IMR-90 (cell line): Measurements from ENCODE around the gene LY6G6D. TPM values are rescaled to one million over a fixed set of nuclear protein-coding genes. Genes with fewer than 3 reads are reported as not detected.
A peak's percentile ranks its signal among the peaks of the same experiment; 100 is the strongest.

Experiments
- ATAC-seq: fragments of 200-7000 bp; cut with Tn5 transposase; 2 replicates; pipeline ENCODE4 v1.9.1; 2020; ENCODE audit warnings: low read depth, mild to moderate bottlenecking, moderate library complexity
- BruUV-seq: library from RNA; stranded (reverse); fragments of 400-500 nt; replicated peaks from 2 replicates; lab custom pipeline; 2021; lab: Mats Ljungman, UMichigan
- CTCF ChIA-PET: fragments of 300-600 bp; formaldehyde crosslinking; extraction: SDS; loops from one replicate; lab custom pipeline; 2021; ENCODE audit warnings: antibody characterized with exemption; lab: Yijun Ruan, JAX
- POLR2A ChIA-PET: fragments of 300-600 bp; sonication (Branson Sonifier 250); formaldehyde crosslinking; loops from one replicate; lab custom pipeline; 2022; ENCODE audit warnings: antibody characterized with exemption; ENCODE audit not compliant: unreplicated experiment; lab: Charles Lee
- DNase-seq: peaks from one replicate; pipeline ENCODE4 v3.0.0; 2013
- H2AFZ ChIP-seq: replicated peaks from 2 replicates; pipeline ENCODE3; 2013; ENCODE audit warnings: low read length, mild to moderate bottlenecking; ENCODE audit not compliant: poor library complexity
- H2AK5ac ChIP-seq: 2 replicates; pipeline ENCODE4 v1.6.1; 2013; ENCODE audit warnings: low read depth, low read length, inconsistent platforms
- H2AK9ac ChIP-seq: replicated peaks from 2 replicates; pipeline ENCODE3; 2013; ENCODE audit warnings: mild to moderate bottlenecking, low read depth, low read length, moderate library complexity; ENCODE audit not compliant: poor library complexity
- H2BK120ac ChIP-seq: 2 replicates; pipeline ENCODE4 v1.6.1; 2013; ENCODE audit warnings: low read depth, low read length, inconsistent platforms
- H2BK15ac ChIP-seq: 3 replicates; pipeline ENCODE4 v1.6.1; 2013; ENCODE audit warnings: low read depth, low read length, inconsistent platforms
- H2BK20ac ChIP-seq: 2 replicates; pipeline ENCODE4 v1.6.1; 2013; ENCODE audit warnings: low read depth, mild to moderate bottlenecking, inconsistent platforms, low read length, moderate library complexity
- H2BK5ac ChIP-seq: 2 replicates; pipeline ENCODE4 v1.6.1; 2013; ENCODE audit warnings: mild to moderate bottlenecking, low read depth, low read length, inconsistent platforms; ENCODE audit not compliant: poor library complexity, severe bottlenecking
- H3K14ac ChIP-seq: replicated peaks from 2 replicates; pipeline ENCODE4 v1.6.1; 2013; ENCODE audit warnings: low read depth, low read length, inconsistent platforms
- H3K18ac ChIP-seq: 2 replicates; pipeline ENCODE4 v1.6.1; 2013; ENCODE audit warnings: low read depth, low read length, control low read depth
- H3K23ac ChIP-seq: 2 replicates; pipeline ENCODE4 v1.6.1; 2013; ENCODE audit warnings: low read depth, low read length, inconsistent platforms
- H3K27ac ChIP-seq: 2 replicates; pipeline ENCODE4 v1.5.1; 2013; ENCODE audit warnings: mild to moderate bottlenecking, control low read depth, low read length; ENCODE audit not compliant: insufficient read depth
- H3K27me3 ChIP-seq: 2 replicates; pipeline ENCODE4 v1.6.1; 2013; ENCODE audit warnings: low read length; ENCODE audit not compliant: control insufficient read depth, insufficient read depth
- H3K36me3 ChIP-seq: 2 replicates; pipeline ENCODE4 v1.6.1; 2013; ENCODE audit warnings: low read length, mixed read lengths; ENCODE audit not compliant: control insufficient read depth, insufficient read depth
- H3K4ac ChIP-seq: 2 replicates; pipeline ENCODE4 v1.6.1; 2013; ENCODE audit warnings: low read depth, low read length, inconsistent platforms
- H3K4me1 ChIP-seq: 2 replicates; pipeline ENCODE4 v1.6.1; 2013; ENCODE audit warnings: low read length, mixed read lengths; ENCODE audit not compliant: control insufficient read depth, insufficient read depth
- H3K4me2 ChIP-seq: 2 replicates; pipeline ENCODE4 v1.6.1; 2013; ENCODE audit warnings: low read depth, mild to moderate bottlenecking, control low read depth, low read length, moderate library complexity
- H3K4me3 ChIP-seq: 2 replicates; pipeline ENCODE4 v1.5.1; 2013; ENCODE audit warnings: low read depth, mild to moderate bottlenecking, control low read depth, low read length, moderate library complexity; ENCODE audit not compliant: insufficient read depth
- H3K56ac ChIP-seq: 2 replicates; pipeline ENCODE4 v1.6.1; 2013; ENCODE audit warnings: low read length, inconsistent platforms; ENCODE audit not compliant: insufficient read depth; ENCODE audit errors: extremely low read depth
- H3K79me1 ChIP-seq, 2 experiments: 2 replicates each; pipeline ENCODE4 v1.6.1; 2013; ENCODE audit warnings: low read length in 2 of 2, inconsistent platforms in 1 of 2, low read depth in 1 of 2
- H3K9ac ChIP-seq: 2 replicates; pipeline ENCODE4 v1.6.1; 2013; ENCODE audit warnings: low read depth, low read length, control low read depth
- H3K9me1 ChIP-seq: 2 replicates; pipeline ENCODE4 v1.6.1; 2013; ENCODE audit warnings: low read length, inconsistent platforms; ENCODE audit not compliant: insufficient read depth
- H3K9me3 ChIP-seq: 2 replicates; pipeline ENCODE4 v1.6.1; 2013; ENCODE audit warnings: low read length; ENCODE audit not compliant: control insufficient read depth, insufficient read depth
- H4K20me1 ChIP-seq: 2 replicates; pipeline ENCODE4 v1.6.1; 2013; ENCODE audit warnings: low read length, inconsistent platforms; ENCODE audit not compliant: insufficient read depth
- H4K5ac ChIP-seq: 2 replicates; pipeline ENCODE4 v1.6.1; 2013; ENCODE audit warnings: mild to moderate bottlenecking, low read depth, low read length, control low read depth
- H4K8ac ChIP-seq, 2 experiments: 2 replicates each; pipeline ENCODE4 v1.6.1; 2013; ENCODE audit warnings: low read depth in 2 of 2, low read length in 2 of 2, control low read depth in 1 of 2, inconsistent platforms in 1 of 2
- H4K91ac ChIP-seq: 2 replicates; pipeline ENCODE4 v1.6.1; 2013; ENCODE audit warnings: low read depth, low read length, inconsistent platforms; ENCODE audit not compliant: insufficient read depth
- BHLHE40 ChIP-seq: fragments of 150-350 bp; IDR thresholded peaks from 2 replicates; pipeline ENCODE4 v1.6.1; 2016; ENCODE audit warnings: mild to moderate bottlenecking, low read depth, low read length
- CEBPB ChIP-seq: IDR thresholded peaks from 2 replicates; pipeline ENCODE4 v1.6.1; 2012; ENCODE audit warnings: low read depth, low read length, improper control_type of control experiment
- CHD1 ChIP-seq: IDR thresholded peaks from 2 replicates; pipeline ENCODE4 v1.6.1; 2012; ENCODE audit warnings: low read depth, low read length, improper control_type of control experiment
- CTCF ChIP-seq: conservative IDR thresholded peaks from 2 replicates; pipeline ENCODE4 v1.5.1; 2012; ENCODE audit warnings: mild to moderate bottlenecking, low read depth, low read length, improper control_type of control experiment
- FOS ChIP-seq: fragments of 150-350 bp; IDR thresholded peaks from 2 replicates; pipeline ENCODE4 v1.6.1; 2016; ENCODE audit warnings: low read depth, low read length
- MAFK ChIP-seq: IDR thresholded peaks from 2 replicates; pipeline ENCODE4 v1.6.1; 2012; ENCODE audit warnings: low read depth, low read length, improper control_type of control experiment
- MAZ ChIP-seq: IDR thresholded peaks from 2 replicates; pipeline ENCODE4 v1.6.1; 2012; ENCODE audit warnings: low read depth, mild to moderate bottlenecking, low read length, improper control_type of control experiment, moderate library complexity, borderline replicate concordance
- NFE2L2 ChIP-seq: fragments of 150-350 bp; IDR thresholded peaks from 2 replicates; pipeline ENCODE4 v1.6.1; 2016; ENCODE audit warnings: low read depth, mild to moderate bottlenecking, low read length
- RCOR1 ChIP-seq: IDR thresholded peaks from 2 replicates; pipeline ENCODE4 v1.6.1; 2012; ENCODE audit warnings: mild to moderate bottlenecking, low read length, improper control_type of control experiment; ENCODE audit not compliant: insufficient replicate concordance
- SMC3 ChIP-seq: fragments of 150-350 bp; IDR thresholded peaks from 2 replicates; pipeline ENCODE4 v1.6.1; 2016; ENCODE audit warnings: low read depth, mild to moderate bottlenecking, antibody characterized with exemption, low read length, moderate library complexity
- WGBS, 2 experiments: methylation state at CpG; one replicate each; pipeline versions ENCODE4 v1.1.5 to v1.1.7; 2013; ENCODE audit warnings: missing lambda C conversion rate in 2 of 2; ENCODE audit not compliant: insufficient read length in 1 of 2; ENCODE audit errors: extremely low coverage in 2 of 2; 5-methylcytosine and 5-hydroxymethylcytosine counted together
- dilution Hi-C: fragments of 300-500 bp; cut with HindIII; formaldehyde crosslinking; loops from one replicate; pipeline ENCODE4 v1.14.3; 2018; ENCODE audit warnings: low sequenced_read_pairs; ENCODE audit not compliant: unreplicated experiment
- in situ Hi-C: fragments of 300-500 bp; cut with MboI; formaldehyde crosslinking; loops from 3 replicates; pipeline ENCODE4 v1.14.3; 2019; ENCODE audit warnings: low sequenced_read_pairs, inconsistent platforms, mixed read lengths
- intact Hi-C: fragments of 100-400 bp; cut with micrococcal nuclease; formaldehyde crosslinking; loops from 2 replicates; pipeline ENCODE4 v1.10.0; 2022
- polyA plus RNA-seq, 3 experiments: library from polyadenylated mRNA; depleted of rRNA; stranded (reverse); fragments of >200 nt; gene quantifications; 2 replicates each; pipeline ENCODE4 v1.2.3, GENCODE V29; 2012; ENCODE audit warnings: low replicate concordance in 1 of 3
- total RNA-seq: library from RNA; depleted of rRNA; stranded (reverse); fragments of >200 nt; gene quantifications from 2 replicates; pipeline ENCODE4 v1.2.3, GENCODE V29; 2012
- TF ChIP-seq, protein P1 (sequence below): fragments of 150-350 bp; IDR thresholded peaks from 2 replicates; pipeline ENCODE4 v1.6.1; 2016; ENCODE audit warnings: low read depth, mild to moderate bottlenecking, low read length, moderate library complexity, borderline replicate concordance
- TF ChIP-seq, protein P2 (sequence below): fragments of 150-350 bp; IDR thresholded peaks from 2 replicates; pipeline ENCODE4 v1.6.1; 2017; ENCODE audit warnings: mild to moderate bottlenecking, antibody characterized with exemption, low read length, low read depth

The LY6G6D gene
- total and polyA plus RNA-seq, 2 of the 4 experiments (the other 2 are of a cell fraction), result not detected

- no peak for TF ChIP-seq SMC3
- TF ChIP-seq MAFK, result no peak
These were observed 25.5 kb downstream of the LY6G6D start (continued) for GRCh38 chr6:31740397-31741223.

- no TSS peak for BruUV-seq
- CTCF ChIA-PET, result no interaction called here
- TF ChIP-seq RCOR1 (no peak), SMC3 (no peak), CEBPB (no peak), BHLHE40 (no peak), CHD1 (no peak), FOS (no peak), NFE2L2 (no peak), MAFK (no peak), CTCF (no peak), MAZ (no peak)
- TF ChIP-seq, protein P1, sequence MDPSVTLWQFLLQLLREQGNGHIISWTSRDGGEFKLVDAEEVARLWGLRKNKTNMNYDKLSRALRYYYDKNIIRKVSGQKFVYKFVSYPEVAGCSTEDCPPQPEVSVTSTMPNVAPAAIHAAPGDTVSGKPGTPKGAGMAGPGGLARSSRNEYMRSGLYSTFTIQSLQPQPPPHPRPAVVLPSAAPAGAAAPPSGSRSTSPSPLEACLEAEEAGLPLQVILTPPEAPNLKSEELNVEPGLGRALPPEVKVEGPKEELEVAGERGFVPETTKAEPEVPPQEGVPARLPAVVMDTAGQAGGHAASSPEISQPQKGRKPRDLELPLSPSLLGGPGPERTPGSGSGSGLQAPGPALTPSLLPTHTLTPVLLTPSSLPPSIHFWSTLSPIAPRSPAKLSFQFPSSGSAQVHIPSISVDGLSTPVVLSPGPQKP, result no peak
- TF ChIP-seq, protein P2, sequence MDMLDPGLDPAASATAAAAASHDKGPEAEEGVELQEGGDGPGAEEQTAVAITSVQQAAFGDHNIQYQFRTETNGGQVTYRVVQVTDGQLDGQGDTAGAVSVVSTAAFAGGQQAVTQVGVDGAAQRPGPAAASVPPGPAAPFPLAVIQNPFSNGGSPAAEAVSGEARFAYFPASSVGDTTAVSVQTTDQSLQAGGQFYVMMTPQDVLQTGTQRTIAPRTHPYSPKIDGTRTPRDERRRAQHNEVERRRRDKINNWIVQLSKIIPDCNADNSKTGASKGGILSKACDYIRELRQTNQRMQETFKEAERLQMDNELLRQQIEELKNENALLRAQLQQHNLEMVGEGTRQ, result no peak
These were observed 26.7 kb downstream of the LY6G6D start for GRCh38 chr6:31741815-31742214.

More at GRCh38 chr6:31741815-31742214, 26.7 kb downstream of the LY6G6D start:
- no peak overlapping the region for H3K9ac ChIP-seq
- no peaks in the 10 kb centered on the region for H3K9me3 ChIP-seq
- intact Hi-C loops, result no loop called here
- dilution Hi-C loops, result no loop called here
- no peaks in the 10 kb centered on the region for H4K20me1 ChIP-seq
- H3K56ac ChIP-seq, result no peak overlapping the region
- H3K4me2 ChIP-seq, result no peak overlapping the region
- H4K91ac ChIP-seq, result no peak overlapping the region
- POLR2A ChIA-PET, result no interaction called here
- H3K9me1 ChIP-seq, result peaks cover 9% of the 10 kb centered on the region
- DNase-seq (no peak), ATAC-seq (no peak)
- H3K36me3 ChIP-seq, result peaks cover 3% of the 10 kb centered on the region
- H2BK5ac ChIP-seq, result no peak overlapping the region
- in situ Hi-C loops, result no loop called here
- no peak overlapping the region for H2AFZ ChIP-seq
- no peak overlapping the region for H3K14ac ChIP-seq
- H3K27ac ChIP-seq, result no peak overlapping the region
- H3K79me1 ChIP-seq, result peaks cover 10 to 40% of the 10 kb centered on the region in 2 experiments; a peak in 3 of 4 replicates
- H3K4me3 ChIP-seq, result no peak overlapping the region
- no peaks in the 10 kb centered on the region for H3K27me3 ChIP-seq
- no peak overlapping the region for H2AK5ac ChIP-seq
- no CpG with 5 or more reads among the region's 2 CpGs for WGBS, 2 experiments
- no peak overlapping the region for H2BK20ac ChIP-seq
- H3K4ac ChIP-seq, result no peak overlapping the region
- peak overlapping the region; percentile 47 for H2AK9ac ChIP-seq
- no peak overlapping the region for H2BK15ac ChIP-seq
- no peak overlapping the region for H3K18ac ChIP-seq
- H2BK120ac ChIP-seq, result no peak overlapping the region
- no peak overlapping the region for H4K8ac ChIP-seq
- no peak overlapping the region for H3K23ac ChIP-seq
- H4K5ac ChIP-seq, result no peak overlapping the region
- H3K4me1 ChIP-seq, result peaks cover 10% of the 10 kb centered on the region
